CD4-positive, alpha-beta T cell treated with Interleukin-4 for 1 hour (primary cell): ENCODE results near the gene GRK1.
A peak's percentile ranks its signal among the peaks of the same experiment; 100 is the strongest.
"Not testable (repeated sequence)": the region's sequence is repeated elsewhere in the genome, so short reads cannot be mapped to it uniquely, and the experiment has no call there.

ENCODE experiments used
- DNase-seq, 2 donors: peaks; one replicate each; pipeline ENCODE4 v3.0.0-alpha.2; 2020 to 2022

The GRK1 gene

GRCh38 chr13:113666951-113667701 is at the start of gene GRK1:
Gene GRK1 (plus strand): TSS chr13:113667219. CDS start chr13:113667387, 168 bp downstream.
- no peak for DNase-seq

GRCh38 chr13:113617961-113618360 is 49.1 kb upstream of the GRK1 start:
- no peak for DNase-seq

DNA sequence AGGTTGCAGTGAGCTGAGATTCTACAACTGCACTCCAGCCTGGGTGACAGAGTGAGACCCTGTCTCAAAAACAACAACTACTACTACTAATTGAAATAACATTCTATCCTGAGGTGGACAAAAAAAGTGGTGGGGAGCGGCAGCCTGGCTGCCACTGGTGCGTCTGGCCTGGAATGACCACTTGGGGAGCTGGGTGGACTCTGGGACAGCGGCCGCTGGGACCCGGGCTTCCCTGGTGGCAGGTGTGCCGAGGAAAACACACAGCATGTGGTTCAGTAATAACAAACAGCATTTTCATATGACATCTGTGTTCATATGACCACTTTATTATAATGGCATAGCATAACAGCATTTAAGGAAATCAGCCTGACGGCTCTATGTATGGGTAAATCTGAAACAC is 48.6 kb upstream of the GRK1 start:
- no peak for DNase-seq

DNA sequence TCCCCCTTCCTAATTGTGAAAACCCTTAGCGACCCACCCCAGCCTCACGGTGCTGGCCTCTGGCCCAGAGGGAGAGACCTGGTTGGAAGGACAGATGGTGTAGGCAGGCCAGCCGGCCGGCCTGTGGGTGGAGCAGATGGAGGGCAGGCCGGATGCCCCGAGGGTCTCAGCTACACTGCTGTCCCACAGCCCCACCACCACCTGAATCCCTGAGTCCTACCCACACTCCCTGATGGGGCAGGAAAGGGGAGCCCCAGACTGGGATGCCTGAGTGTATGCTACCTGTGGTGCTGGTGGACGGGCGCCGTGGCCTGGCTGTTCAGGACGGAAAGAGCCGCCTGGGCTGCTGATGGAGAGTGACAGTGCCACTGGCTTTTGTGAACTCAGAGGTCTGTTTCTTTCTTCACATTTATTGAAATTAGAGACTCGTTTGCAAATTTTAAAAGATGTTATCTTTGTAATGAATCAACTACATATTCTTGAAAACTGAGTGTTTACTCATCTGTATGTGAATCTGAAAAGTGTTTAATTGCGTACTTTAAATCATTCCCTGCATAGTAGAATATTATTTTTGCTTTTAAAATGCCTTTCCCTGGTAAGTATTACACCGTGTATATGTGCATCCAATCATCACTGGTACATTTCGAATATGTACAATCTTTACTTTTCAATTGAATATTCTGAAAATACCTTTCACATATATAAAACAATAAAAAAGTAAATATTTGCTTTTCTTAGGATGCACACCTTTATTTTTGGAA is 46.8 kb upstream of the GRK1 start:
- no peak for DNase-seq

GRCh38 chr13:113621046-113621445 is 46.0 kb upstream of the GRK1 start:
- DNase-seq = no peak

- not testable (repeated sequence) for DNase-seq
These were observed 45.5 kb upstream of the GRK1 start for GRCh38 chr13:113621498-113621897.

DNA sequence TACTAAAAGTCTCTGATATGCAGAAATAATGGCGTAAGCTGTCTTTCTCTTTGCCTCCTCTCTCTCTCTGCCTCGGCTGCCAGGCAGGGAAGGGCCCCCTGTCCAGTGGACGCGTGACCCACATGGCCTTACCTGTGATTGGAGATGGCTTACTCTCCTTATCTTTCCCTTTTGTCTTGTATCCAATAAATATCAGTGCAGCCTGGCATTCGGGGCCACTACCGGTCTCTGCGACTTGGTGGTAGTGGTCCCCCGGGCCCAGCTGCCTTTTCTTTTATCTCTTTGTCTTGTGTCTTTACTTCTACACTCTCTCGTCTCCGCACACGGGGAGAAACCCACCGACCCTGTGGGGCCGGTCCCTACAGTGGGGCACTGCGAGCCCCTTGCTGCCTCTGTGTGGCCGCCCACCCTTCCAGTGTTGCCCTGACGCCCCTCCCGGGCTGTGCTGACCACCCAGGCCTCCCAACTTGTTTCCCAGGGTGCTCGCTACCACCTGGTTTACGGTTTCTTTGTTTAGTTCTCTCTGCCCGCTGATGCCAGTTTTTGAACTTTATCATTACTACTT is 45.0 kb upstream of the GRK1 start:
- not testable (repeated sequence) for DNase-seq

DNA sequence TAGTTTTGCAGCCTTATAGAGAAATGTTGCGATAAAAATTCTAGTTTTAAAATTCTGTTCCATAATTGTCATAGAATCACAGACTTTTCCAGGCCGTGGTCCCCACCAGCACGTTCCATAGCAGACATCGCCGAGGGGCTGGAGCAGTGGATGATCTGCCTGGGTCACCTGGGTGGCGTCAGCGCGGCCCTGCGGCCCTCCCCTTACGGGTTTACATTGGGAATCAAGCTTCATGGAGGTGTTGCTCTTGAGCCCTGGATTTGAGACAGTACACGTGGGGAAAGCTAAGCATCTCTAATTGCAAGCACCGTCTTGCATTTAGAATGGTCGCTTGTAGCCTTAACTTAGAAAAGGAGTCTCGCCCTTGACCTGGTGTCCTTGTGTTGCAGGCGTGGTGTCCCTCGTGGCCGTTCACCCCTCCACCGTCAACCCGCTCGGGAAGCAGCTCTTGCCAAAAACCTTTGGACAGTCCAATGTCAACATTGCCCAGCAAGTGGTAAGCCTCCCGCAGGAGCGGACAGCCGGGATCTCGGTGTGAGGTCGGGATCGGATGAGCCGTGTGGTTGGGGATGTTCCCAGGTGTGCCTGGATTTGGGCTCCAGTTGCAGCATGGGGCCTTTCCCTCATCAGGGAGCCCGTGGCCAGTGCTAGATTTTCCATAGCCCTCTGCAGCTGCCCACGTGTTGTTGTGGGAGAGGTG is 44.1 kb upstream of the GRK1 start:
- no peak for DNase-seq

GRCh38 chr13:113623491-113624234 is 43.4 kb upstream of the GRK1 start:
- no peak for DNase-seq

GRCh38 chr13:113624235-113624587 is 42.8 kb upstream of the GRK1 start:
- no peak for DNase-seq

- DNase-seq = peak in 1 of 2 donors; percentile 6
These were observed 42.2 kb upstream of the GRK1 start for GRCh38 chr13:113624640-113625304.

- no peak for DNase-seq
These were observed 40.9 kb upstream of the GRK1 start for GRCh38 chr13:113625965-113626721.

DNA sequence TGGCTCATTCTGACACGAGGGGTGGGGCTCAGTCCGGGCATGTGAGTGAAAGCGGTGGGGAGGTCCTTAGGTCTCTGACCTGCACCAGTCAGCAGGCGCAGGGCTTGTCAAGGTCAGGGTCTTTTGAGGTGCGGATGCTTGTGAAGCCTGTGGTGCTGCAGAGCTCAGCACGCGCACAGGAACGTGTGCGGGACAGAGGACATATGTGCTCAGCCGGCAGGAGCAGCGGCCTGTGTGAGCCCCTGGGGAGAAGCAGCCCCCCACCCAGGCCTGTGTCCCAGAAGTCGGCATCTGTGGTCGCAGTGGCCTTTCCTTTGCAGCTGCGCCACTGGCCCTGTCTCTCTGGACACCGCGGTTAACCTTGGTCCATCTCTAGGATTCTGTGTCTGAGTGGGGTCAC is 39.9 kb upstream of the GRK1 start:
- no peak for DNase-seq

GRCh38 chr13:113628291-113629270 is 38.4 kb upstream of the GRK1 start:
- DNase-seq = no peak

DNA sequence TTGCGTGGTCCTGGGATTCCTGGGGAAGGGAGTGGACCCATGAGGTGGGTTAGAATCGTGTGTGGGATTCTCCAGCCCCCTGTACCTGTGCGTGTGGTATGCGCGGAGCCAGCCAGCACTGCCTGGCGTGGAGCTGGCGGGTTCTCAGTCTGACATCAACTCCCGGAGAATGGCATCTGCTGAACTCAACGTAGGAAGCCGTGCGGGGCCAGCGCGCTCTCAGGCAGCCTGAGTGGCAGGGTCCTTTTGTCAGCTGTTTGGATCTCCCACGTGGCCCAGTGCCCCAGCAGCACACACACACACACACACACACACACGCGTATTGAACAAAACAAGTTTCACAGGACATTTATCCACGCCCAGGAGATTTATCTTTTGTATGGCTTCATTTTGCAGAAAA is 37.2 kb upstream of the GRK1 start:
- DNase-seq = no peak

GRCh38 chr13:113630296-113630695 is 36.7 kb upstream of the GRK1 start:
- no peak for DNase-seq

- no peak for DNase-seq
These were observed 36.2 kb upstream of the GRK1 start for GRCh38 chr13:113630804-113631203.

DNA sequence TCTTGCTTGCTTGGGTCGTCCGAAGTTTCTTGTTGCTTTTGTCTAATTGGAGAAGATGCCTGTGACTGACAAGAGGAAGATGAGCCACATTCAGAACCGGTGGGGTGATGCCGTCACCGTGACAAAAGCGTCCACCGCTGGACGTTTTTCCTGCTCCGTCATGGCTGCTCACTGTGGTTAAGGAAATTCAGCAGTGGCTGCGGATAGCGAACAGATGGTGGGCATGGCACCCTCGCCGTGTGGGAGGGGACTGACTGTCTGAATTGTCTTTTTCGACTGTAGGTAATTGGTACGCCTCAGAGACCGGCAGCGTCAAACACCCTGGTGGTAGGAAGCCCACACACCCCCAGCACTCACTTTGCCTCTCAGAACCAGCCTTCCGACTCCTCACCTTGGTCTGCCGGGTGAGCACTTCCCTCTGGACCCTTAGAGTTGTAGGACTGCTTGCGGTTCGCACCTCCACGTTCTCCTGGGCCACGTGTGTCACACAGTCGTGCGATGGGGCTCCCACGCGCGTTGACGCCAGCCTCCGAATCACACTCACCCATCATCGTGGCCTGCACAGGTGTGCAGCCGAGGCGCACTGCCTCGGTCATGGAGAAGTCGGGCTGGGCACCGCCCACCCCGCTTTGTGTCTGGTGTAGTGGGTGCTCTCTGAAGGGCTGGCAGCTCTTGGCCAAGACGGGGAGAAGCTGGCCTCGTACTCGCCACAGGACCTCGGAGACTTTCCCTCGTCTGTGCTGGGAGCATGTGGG is 35.5 kb upstream of the GRK1 start:
- DNase-seq = no peak
